ENCODE data around the gene CBLN3.

CBLN3 gene

DNA sequence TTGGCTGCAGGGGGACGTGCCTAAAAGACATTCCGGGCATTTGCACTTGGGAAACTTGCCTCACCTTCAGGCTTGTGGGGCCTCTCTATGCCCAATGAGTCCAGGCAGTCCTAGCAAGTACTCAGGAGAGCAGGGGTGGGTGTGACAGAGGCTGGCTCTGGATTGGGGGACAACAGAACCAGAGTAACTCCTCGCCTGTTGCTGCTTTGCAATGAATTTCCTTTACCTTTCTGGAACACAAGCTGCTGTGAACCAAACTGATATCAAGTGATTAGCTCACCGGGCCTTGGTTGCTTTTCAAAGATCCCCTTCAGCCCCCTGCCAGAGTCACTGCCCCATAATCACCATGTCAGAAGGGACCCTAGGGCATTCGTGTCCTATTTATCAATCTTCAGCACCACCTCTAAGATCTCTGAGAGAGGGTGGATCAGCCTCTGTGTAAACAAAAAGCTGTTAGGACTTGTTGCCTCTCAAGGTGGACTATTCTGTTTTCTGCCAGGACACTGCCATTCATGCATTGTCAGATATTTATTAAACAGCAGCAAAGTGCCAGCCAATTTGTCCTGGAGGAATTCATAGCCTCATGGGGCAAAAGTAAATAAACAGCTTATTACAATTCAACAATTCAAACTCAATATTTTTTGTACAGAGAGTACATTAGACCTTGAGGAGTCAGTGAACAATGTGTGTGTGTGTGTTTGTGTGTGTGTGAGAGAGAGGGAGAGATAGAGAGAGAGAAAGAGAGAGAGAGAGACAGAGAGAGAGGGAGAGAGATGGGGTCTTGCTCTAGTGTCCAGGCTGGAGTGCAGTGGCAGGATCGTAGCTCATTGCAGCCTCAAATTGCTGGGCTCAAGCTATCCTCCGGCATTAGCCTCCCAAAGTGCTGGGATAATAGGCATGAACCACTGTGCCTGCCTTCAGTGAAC is 50.2 kb downstream of the CBLN3 start:
- DNase-seq, result no peak

DNA sequence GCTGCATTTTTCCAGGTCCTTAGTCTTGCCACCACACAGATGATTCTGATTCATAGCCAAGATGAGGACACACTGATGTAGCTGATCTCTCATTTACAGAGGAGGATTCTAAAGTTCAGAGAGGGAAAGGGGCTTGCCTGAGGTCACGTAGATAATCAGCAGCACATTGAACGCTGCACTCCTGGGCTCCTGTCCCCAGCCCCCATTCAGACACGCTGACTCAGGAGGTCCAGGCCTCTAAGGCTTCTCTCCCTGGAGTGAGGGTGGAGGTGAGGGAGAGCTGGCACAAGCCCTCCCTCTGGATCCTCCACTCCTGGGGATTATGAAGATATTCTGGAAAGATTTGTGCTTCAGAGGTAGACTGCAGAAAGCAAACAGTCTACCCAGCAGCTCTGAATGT is 51.1 kb downstream of the CBLN3 start:
- DNase-seq, result no peak

DNA sequence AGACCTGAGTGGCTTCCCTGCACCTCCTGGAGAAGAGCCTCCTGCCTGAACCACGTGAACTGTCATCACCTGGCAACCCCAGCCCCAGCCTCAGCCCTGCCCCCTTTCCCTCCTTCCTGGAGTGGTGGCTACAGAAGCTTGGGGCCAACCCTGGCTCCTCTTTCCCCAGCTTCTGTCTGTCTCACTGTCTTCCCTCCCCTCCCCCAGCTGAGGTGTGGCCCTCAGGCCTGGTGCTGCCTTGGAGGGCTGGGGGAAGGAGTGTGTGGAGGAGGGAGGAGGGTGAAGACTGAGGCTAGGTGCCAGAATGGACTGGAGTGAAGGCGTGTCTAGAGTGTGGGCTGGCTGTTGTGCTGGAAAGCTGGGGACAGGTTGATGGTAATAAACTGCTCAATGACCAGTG is 51.8 kb downstream of the CBLN3 start:
- DNase-seq, result peak; percentile 91

DNA sequence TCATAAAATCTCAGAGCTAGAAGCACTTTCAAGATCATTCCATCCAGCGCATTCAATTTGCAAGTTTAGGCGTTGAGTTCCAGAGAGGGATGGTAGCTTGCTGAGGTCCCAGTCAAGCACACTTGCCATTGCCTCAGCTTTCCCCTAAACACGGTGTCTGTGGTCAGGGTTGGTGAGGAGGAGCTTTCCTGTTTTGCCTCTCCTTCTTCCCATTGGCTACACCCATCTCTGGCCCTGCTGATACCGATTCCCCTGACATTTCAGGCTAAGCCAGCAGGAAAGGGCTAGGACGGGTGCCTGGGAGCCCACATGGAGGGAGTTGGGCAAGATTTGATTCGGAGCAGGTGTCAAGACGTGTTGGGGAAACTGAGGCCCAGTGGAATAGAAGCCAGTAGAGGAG is 52.3 kb downstream of the CBLN3 start:
- no peak for DNase-seq

All from NCI-H2029 (cell line).